Measurements from ENCODE around the gene AASDHPPT.

The AASDHPPT gene, protein sequence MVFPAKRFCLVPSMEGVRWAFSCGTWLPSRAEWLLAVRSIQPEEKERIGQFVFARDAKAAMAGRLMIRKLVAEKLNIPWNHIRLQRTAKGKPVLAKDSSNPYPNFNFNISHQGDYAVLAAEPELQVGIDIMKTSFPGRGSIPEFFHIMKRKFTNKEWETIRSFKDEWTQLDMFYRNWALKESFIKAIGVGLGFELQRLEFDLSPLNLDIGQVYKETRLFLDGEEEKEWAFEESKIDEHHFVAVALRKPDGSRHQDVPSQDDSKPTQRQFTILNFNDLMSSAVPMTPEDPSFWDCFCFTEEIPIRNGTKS

GRCh38 chr11:106077609-106078455, at the start of gene AASDHPPT:
Gene AASDHPPT (plus strand): TSS chr11:106077662. CDS start chr11:106077711, 49 bp downstream.
- Histone ChIP-seq H3K79me2 (ENCODE audit: insufficient read depth, low read length) (peaks cover 40% of the 10 kb centered on the region), H3K4me3 (ENCODE audit: low read depth, low read length, poor library complexity, severe bottlenecking) (peak within 1 kb of the TSS; percentile 92), H3K4me1 (ENCODE audit: insufficient read depth, low read length, severe bottlenecking) (peaks cover 37% of the 10 kb centered on the region), H3F3A (ENCODE audit: insufficient read depth, low read length) (no peaks in the 10 kb centered on the region), H4K20me1 (ENCODE audit: insufficient read depth, low read length) (no peaks in the 10 kb centered on the region), H3K36me3 (ENCODE audit: insufficient read depth, low read length) (peaks cover 34% of the 10 kb centered on the region), H3K9ac (ENCODE audit: low read length) (peak within 1 kb of the TSS; percentile 95), H3K4me2 (ENCODE audit: low read length) (peak within 1 kb of the TSS; percentile 91), H3K9me2 (ENCODE audit: low read depth, low read length) (no peaks in the 10 kb centered on the region), H3K27me3 (ENCODE audit: insufficient read depth, low read length) (no peaks in the 10 kb centered on the region), H3K9me3 (ENCODE audit: low read length) (no peaks in the 10 kb centered on the region), H2AFZ (ENCODE audit: low read length) (peak within 1 kb of the TSS; percentile 39), H3K27ac (ENCODE audit: low read depth, low read length, poor library complexity, severe bottlenecking) (peak within 1 kb of the TSS; percentile 79)
- TF ChIP-seq, protein P1, sequence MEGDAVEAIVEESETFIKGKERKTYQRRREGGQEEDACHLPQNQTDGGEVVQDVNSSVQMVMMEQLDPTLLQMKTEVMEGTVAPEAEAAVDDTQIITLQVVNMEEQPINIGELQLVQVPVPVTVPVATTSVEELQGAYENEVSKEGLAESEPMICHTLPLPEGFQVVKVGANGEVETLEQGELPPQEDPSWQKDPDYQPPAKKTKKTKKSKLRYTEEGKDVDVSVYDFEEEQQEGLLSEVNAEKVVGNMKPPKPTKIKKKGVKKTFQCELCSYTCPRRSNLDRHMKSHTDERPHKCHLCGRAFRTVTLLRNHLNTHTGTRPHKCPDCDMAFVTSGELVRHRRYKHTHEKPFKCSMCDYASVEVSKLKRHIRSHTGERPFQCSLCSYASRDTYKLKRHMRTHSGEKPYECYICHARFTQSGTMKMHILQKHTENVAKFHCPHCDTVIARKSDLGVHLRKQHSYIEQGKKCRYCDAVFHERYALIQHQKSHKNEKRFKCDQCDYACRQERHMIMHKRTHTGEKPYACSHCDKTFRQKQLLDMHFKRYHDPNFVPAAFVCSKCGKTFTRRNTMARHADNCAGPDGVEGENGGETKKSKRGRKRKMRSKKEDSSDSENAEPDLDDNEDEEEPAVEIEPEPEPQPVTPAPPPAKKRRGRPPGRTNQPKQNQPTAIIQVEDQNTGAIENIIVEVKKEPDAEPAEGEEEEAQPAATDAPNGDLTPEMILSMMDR (IDR thresholded peaks at IDR 0.05; ENCODE audit: low read length): no peak
- TF ChIP-seq EZH2 (IDR thresholded peaks at IDR 0.05; ENCODE audit: borderline replicate concordance, low read length): no peak

DNA sequence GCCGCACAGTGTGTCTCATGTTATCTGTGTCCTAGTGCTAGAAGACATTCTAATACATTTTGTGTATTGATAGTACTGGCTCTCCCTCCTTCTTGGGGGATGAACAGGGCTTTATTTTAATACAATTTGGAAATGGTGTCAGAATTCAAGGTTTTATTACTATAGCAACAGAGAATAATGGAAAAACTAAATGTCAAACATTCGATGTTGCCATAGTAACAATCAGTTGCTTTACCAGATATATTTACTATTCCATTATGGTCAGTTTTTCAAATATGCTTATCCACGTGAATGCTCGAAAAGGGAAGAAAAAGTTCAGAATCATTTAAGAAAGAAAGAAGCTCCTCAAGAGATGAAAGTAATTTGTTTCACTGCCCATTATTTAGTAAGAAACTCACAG, 46.9 kb upstream of the AASDHPPT start:
- Histone ChIP-seq H3K4me3 (ENCODE audit: low read depth, low read length, poor library complexity, severe bottlenecking) (no peak overlapping the region), H3K4me1 (ENCODE audit: insufficient read depth, low read length, severe bottlenecking) (no peaks in the 10 kb centered on the region), H3K36me3 (ENCODE audit: insufficient read depth, low read length) (no peaks in the 10 kb centered on the region), H2AFZ (ENCODE audit: low read length) (no peak overlapping the region), H4K20me1 (ENCODE audit: insufficient read depth, low read length) (no peaks in the 10 kb centered on the region), H3K9me2 (ENCODE audit: low read depth, low read length) (no peaks in the 10 kb centered on the region), H3K9ac (ENCODE audit: low read length) (no peak overlapping the region), H3K79me2 (ENCODE audit: insufficient read depth, low read length) (no peaks in the 10 kb centered on the region), H3K9me3 (ENCODE audit: low read length) (no peaks in the 10 kb centered on the region), H3K27ac (ENCODE audit: low read depth, low read length, poor library complexity, severe bottlenecking) (no peak overlapping the region), H3K27me3 (ENCODE audit: insufficient read depth, low read length) (no peaks in the 10 kb centered on the region), H3F3A (ENCODE audit: insufficient read depth, low read length) (no peaks in the 10 kb centered on the region), H3K4me2 (ENCODE audit: low read length) (no peak overlapping the region)
- TF ChIP-seq EZH2 (IDR thresholded peaks at IDR 0.05; ENCODE audit: borderline replicate concordance, low read length): no peak
- TF ChIP-seq, protein P1 (IDR thresholded peaks at IDR 0.05; ENCODE audit: low read length): no peak

DNA sequence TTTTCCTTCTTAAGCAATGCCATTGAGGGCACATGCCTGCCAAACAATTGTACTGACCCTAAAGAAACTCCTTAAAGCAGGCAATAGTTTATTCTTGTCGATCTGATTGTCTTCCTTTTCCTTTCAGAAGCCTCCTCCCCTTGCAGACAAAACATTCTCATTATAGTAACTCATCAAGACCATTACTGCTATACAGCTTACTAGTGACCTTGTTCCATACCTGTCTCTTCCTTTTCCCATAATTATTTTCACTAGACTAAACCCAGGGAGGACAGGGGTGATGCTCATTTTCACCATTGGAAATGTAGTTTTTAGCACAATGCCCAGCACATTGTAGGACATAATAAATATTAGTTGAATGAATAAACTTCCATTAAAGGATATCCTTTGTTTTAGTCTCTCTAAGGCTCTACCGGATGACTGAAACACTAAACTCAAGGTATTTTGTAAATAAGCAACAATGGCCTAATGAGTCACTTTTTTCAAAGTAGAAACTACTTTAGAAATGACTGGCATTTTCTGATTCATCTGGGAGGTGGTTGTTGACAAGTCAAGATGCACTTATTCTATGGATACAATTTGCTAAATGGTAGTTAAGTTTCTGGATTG, 46.2 kb upstream of the AASDHPPT start:
- H3K9ac ChIP-seq (ENCODE audit: low read length): no peak overlapping the region

More for the DNA sequence above, 46.2 kb upstream of the AASDHPPT start:
- Histone ChIP-seq H4K20me1 (ENCODE audit: insufficient read depth, low read length) (no peaks in the 10 kb centered on the region), H3K4me1 (ENCODE audit: insufficient read depth, low read length, severe bottlenecking) (no peaks in the 10 kb centered on the region), H3K27me3 (ENCODE audit: insufficient read depth, low read length) (no peaks in the 10 kb centered on the region), H3K27ac (ENCODE audit: low read depth, low read length, poor library complexity, severe bottlenecking) (no peak overlapping the region), H3K9me2 (ENCODE audit: low read depth, low read length) (no peaks in the 10 kb centered on the region), H3K4me3 (ENCODE audit: low read depth, low read length, poor library complexity, severe bottlenecking) (no peak overlapping the region), H3K36me3 (ENCODE audit: insufficient read depth, low read length) (no peaks in the 10 kb centered on the region), H3F3A (ENCODE audit: insufficient read depth, low read length) (no peaks in the 10 kb centered on the region), H3K4me2 (ENCODE audit: low read length) (no peak overlapping the region), H3K9me3 (ENCODE audit: low read length) (no peaks in the 10 kb centered on the region), H2AFZ (ENCODE audit: low read length) (no peak overlapping the region), H3K79me2 (ENCODE audit: insufficient read depth, low read length) (no peaks in the 10 kb centered on the region)
- TF ChIP-seq, protein P1 (IDR thresholded peaks at IDR 0.05; ENCODE audit: low read length): no peak
- TF ChIP-seq EZH2 (IDR thresholded peaks at IDR 0.05; ENCODE audit: borderline replicate concordance, low read length): no peak

All from OCI-LY1 (cell line).